Suprapubic skin (tissue), 4 donors: Measurements from ENCODE around the gene IFNK. TPM values are rescaled to one million over a fixed set of nuclear protein-coding genes. Genes with fewer than 3 reads are reported as not detected.

Experiments
- DNase-seq, 2 donors: peaks; one replicate each; pipeline ENCODE4 v3.0.0-alpha.2; 2019; ENCODE audit warnings: low spot score in 2 of 2
- H3K27ac ChIP-seq: fragments of 200-600 bp; sonication (generic); one replicate; pipeline ENCODE4 v1.5.1; 2019
- H3K27me3 ChIP-seq: fragments of 200-600 bp; sonication (generic); one replicate; pipeline ENCODE4 v1.5.1; 2019
- H3K36me3 ChIP-seq: fragments of 200-600 bp; sonication (generic); one replicate; pipeline ENCODE4 v1.5.1; 2019
- H3K4me1 ChIP-seq: fragments of 200-600 bp; sonication (generic); one replicate; pipeline ENCODE4 v1.5.1; 2019
- H3K4me3 ChIP-seq: fragments of 200-600 bp; sonication (generic); one replicate; pipeline ENCODE4 v1.5.1; 2019; ENCODE audit warnings: mild to moderate bottlenecking
- H3K9me3 ChIP-seq: fragments of 200-600 bp; sonication (generic); one replicate; pipeline ENCODE4 v1.5.1; 2019
- EP300 ChIP-seq: sonication (generic); formaldehyde crosslinking; IDR thresholded peaks from one replicate; pipeline ENCODE4 v1.6.1; 2017; ENCODE audit warnings: antibody characterized with exemption
- POLR2A ChIP-seq, 2 donors: fragments of 450-650 bp; IDR thresholded peaks; one replicate each; pipeline ENCODE4 v1.6.1; 2017; ENCODE audit warnings: antibody characterized with exemption in 2 of 2, mild to moderate bottlenecking in 2 of 2, moderate library complexity in 2 of 2
- POLR2AphosphoS5 ChIP-seq, 3 donors: sonication (generic); formaldehyde crosslinking; IDR thresholded peaks; one replicate each; pipeline ENCODE4 v1.6.1; 2017; ENCODE audit warnings: antibody characterized with exemption in 3 of 3
- WGBS: methylation state at CpG from one replicate; pipeline ENCODE4 v1.1.5; 2018; 5-methylcytosine and 5-hydroxymethylcytosine counted together
- total RNA-seq, 4 donors: library from RNA; depleted of rRNA; stranded (reverse); fragments of >200 nt; gene quantifications; one replicate each; pipeline ENCODE4 v1.1.0, GENCODE V29; 2016
- TF ChIP-seq, protein P1 (sequence below), 2 donors: fragments of 200-600 bp in 1 of 2; fragments of 450-650 bp in 1 of 2; sonication (generic) in 1 of 2; IDR thresholded peaks; one replicate each; pipeline ENCODE4 v1.5.1; 2016 to 2019; ENCODE audit warnings: antibody characterized with exemption in 2 of 2, mild to moderate bottlenecking in 1 of 2, moderate library complexity in 1 of 2

Gene IFNK, protein sequence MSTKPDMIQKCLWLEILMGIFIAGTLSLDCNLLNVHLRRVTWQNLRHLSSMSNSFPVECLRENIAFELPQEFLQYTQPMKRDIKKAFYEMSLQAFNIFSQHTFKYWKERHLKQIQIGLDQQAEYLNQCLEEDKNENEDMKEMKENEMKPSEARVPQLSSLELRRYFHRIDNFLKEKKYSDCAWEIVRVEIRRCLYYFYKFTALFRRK
- total RNA-seq: not detected

DNA sequence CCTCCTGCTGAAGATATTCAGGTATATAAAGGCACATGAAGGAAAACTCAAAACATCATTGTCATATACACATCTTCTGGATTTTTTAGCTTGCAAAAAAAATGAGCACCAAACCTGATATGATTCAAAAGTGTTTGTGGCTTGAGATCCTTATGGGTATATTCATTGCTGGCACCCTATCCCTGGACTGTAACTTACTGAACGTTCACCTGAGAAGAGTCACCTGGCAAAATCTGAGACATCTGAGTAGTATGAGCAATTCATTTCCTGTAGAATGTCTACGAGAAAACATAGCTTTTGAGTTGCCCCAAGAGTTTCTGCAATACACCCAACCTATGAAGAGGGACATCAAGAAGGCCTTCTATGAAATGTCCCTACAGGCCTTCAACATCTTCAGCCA, at the start of gene IFNK:
TSS of gene IFNK (plus strand) at position 55 of the 400 bp plus-strand sequence. CDS start at position 102, 47 bp downstream.
- no peaks in the 10 kb centered on the region for H3K9me3 ChIP-seq
- TF ChIP-seq POLR2AphosphoS5 (IDR thresholded peaks at IDR 0.05): no peak
- TF ChIP-seq EP300: no peak
- TF ChIP-seq, protein P1, sequence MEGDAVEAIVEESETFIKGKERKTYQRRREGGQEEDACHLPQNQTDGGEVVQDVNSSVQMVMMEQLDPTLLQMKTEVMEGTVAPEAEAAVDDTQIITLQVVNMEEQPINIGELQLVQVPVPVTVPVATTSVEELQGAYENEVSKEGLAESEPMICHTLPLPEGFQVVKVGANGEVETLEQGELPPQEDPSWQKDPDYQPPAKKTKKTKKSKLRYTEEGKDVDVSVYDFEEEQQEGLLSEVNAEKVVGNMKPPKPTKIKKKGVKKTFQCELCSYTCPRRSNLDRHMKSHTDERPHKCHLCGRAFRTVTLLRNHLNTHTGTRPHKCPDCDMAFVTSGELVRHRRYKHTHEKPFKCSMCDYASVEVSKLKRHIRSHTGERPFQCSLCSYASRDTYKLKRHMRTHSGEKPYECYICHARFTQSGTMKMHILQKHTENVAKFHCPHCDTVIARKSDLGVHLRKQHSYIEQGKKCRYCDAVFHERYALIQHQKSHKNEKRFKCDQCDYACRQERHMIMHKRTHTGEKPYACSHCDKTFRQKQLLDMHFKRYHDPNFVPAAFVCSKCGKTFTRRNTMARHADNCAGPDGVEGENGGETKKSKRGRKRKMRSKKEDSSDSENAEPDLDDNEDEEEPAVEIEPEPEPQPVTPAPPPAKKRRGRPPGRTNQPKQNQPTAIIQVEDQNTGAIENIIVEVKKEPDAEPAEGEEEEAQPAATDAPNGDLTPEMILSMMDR (IDR thresholded peaks at IDR 0.05): no peak
- TF ChIP-seq POLR2A (IDR thresholded peaks at IDR 0.05): no peak
- no peak within 1 kb of the TSS for H3K27ac ChIP-seq
- no peaks in the 10 kb centered on the region for H3K36me3 ChIP-seq
- H3K27me3 ChIP-seq: no peaks in the 10 kb centered on the region
- no peak for DNase-seq
- no peak within 1 kb of the TSS for H3K4me3 ChIP-seq
- peaks cover 30% of the 10 kb centered on the region for H3K4me1 ChIP-seq
- 62% methylated on average over 2 of the region's 2 CpGs for WGBS

DNA sequence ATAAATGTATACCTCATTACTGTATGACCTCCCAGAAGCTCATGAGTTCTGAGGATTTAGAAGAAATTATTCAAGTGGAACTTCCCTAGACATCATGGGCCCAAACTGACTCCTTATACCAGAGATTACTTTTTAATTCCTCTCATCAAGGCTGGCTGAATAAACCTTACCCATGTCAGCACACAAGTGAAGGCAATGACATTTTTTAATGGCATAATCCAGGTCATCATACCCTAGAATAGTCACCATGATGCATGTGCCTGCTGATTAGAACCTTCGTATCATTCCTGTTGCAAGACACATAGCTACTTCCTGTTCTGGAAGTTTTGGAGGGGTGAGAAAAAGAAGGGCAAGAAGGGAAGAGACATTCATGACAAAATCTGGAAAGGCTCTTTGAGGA, 49.8 kb upstream of the IFNK start:
- Histone ChIP-seq H3K9me3 (no peaks in the 10 kb centered on the region), H3K36me3 (no peaks in the 10 kb centered on the region), H3K27me3 (no peaks in the 10 kb centered on the region), H3K4me3 (no peak overlapping the region), H3K4me1 (peaks cover 25% of the 10 kb centered on the region), H3K27ac (no peak overlapping the region)
- no peak for DNase-seq
- 89% methylated on average over 1 of the region's 1 CpG for WGBS
- TF ChIP-seq POLR2A (IDR thresholded peaks at IDR 0.05) (no peak), POLR2AphosphoS5 (IDR thresholded peaks at IDR 0.05) (no peak), EP300 (no peak)
- TF ChIP-seq, protein P1 (IDR thresholded peaks at IDR 0.05): no peak

DNA sequence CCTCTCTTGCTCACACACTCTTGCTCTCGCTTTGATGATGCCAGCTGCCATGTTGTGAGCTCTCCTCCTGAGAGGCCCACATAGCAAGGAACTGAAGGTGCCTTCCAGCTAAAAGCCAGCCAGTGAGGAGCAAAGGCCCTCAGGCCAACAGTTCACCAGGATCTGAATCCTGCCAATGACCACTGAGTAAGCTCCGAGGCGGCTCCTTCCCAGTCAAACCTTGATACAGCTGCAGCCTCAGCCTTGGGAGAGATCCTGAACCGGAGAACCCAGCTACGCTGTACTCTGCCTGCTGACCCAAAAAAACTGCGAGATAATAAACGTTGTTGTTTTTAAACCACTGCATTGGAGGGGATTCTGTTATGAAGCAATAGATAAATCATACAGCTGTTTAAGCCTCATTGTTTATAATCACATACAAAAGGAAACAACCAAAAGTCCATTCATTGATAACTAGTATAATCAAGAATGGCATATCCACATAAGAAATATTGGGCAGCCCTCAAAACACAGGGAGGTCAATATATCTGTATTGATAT, 49.0 kb upstream of the IFNK start:
- no peaks in the 10 kb centered on the region for H3K27me3 ChIP-seq
- no peaks in the 10 kb centered on the region for H3K36me3 ChIP-seq
- 92% methylated on average over 7 of the region's 7 CpGs for WGBS
- H3K4me1 ChIP-seq: peaks cover 25% of the 10 kb centered on the region
- no peak overlapping the region for H3K27ac ChIP-seq
- no peak for DNase-seq
- TF ChIP-seq POLR2AphosphoS5 (IDR thresholded peaks at IDR 0.05): no peak
- TF ChIP-seq, protein P1 (IDR thresholded peaks at IDR 0.05): no peak
- no peak for TF ChIP-seq POLR2A (IDR thresholded peaks at IDR 0.05)
- TF ChIP-seq EP300: no peak
- no peaks in the 10 kb centered on the region for H3K9me3 ChIP-seq
- H3K4me3 ChIP-seq: no peak overlapping the region

DNA sequence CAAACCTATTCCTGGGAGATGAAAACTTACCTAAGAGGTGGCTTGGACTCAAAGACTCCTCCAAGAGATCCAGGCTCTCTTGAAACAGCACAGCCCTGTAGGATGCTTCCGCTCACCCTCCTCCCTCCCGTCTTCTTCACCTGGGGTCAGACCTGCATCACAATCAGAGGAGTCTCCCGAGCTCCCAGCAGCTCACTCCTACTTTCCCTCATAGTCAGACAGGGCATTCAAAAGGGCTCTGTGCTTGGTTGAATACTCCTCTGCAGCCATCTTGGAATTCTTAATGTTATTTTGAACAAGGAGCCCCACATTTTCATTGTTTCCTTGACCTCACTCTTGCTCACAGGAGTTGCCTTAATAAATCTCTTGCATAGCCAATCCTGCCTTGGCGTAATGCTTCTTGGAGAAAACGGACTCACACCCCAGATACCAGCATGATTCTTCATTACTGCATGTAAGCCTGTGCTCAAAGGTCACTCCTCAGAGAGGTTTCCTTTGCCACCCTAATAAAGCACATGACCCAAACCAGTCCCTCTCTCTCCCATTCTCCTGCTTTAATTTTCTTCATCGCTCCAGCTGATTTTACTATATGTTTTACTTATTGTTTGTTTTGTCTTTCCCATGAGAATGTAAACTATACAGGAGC, 47.1 kb upstream of the IFNK start:
- H3K4me3 ChIP-seq: no peak overlapping the region
- TF ChIP-seq, protein P1 (IDR thresholded peaks at IDR 0.05): no peak
- TF ChIP-seq POLR2AphosphoS5 (IDR thresholded peaks at IDR 0.05) (no peak), EP300 (no peak), POLR2A (IDR thresholded peaks at IDR 0.05) (no peak)
- H3K36me3 ChIP-seq: no peaks in the 10 kb centered on the region
- WGBS: 95% methylated on average over 6 of the region's 6 CpGs
- H3K9me3 ChIP-seq: no peaks in the 10 kb centered on the region
- H3K27me3 ChIP-seq: no peaks in the 10 kb centered on the region
- H3K4me1 ChIP-seq: peaks cover 17% of the 10 kb centered on the region
- DNase-seq: no peak
- no peak overlapping the region for H3K27ac ChIP-seq

DNA sequence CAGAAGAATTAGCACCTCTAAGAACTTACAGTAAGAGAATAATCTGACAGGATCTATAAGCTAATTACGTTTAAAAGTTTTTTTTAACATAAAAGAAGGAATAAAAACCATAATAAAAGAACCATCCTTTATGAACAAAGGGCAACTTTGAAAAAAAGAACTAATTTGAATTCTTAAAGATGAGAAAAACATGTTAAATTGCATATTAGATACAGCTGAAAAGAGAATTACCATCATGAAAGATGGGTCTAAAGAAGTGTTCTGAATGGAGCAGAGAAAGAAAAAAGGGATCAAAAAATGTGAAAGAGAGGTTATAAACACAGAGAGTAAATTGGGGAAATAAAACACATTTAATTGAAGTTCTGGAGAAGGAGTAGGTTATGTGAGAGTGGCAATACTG, 45.8 kb upstream of the IFNK start:
- Histone ChIP-seq H3K9me3 (no peaks in the 10 kb centered on the region), H3K4me3 (no peak overlapping the region), H3K27ac (no peak overlapping the region), H3K27me3 (no peaks in the 10 kb centered on the region), H3K36me3 (no peaks in the 10 kb centered on the region), H3K4me1 (peaks cover 5% of the 10 kb centered on the region)
- no peak for DNase-seq
- TF ChIP-seq, protein P1 (IDR thresholded peaks at IDR 0.05): no peak
- no peak for TF ChIP-seq POLR2AphosphoS5 (IDR thresholded peaks at IDR 0.05)
- WGBS: 89% methylated on average over 1 of the region's 1 CpG
